Measurements from ENCODE around the gene GPHN. TPM values are rescaled to one million over a fixed set of nuclear protein-coding genes. Genes with fewer than 3 reads are reported as not detected.

Gene GPHN
- total and polyA plus RNA-seq, 2 of the 4 experiments (the other 2 are of a cell fraction) = 8.0 to 8.1 TPM

GRCh38 chr14:67199016-67199415 lies 691.1 kb downstream of the GPHN start:
- Histone ChIP-seq H3K27me3 (ENCODE audit: control insufficient read depth, insufficient read depth, low read length) (no peaks in the 10 kb centered on the region), H3K9me3 (ENCODE audit: control insufficient read depth, insufficient read depth, low read length) (no peaks in the 10 kb centered on the region), H2AK9ac (replicated peaks; ENCODE audit: low read depth, low read length, poor library complexity) (no peak overlapping the region), H3K4ac (ENCODE audit: low read depth, low read length) (no peak overlapping the region), H2BK20ac (ENCODE audit: low read depth, low read length) (no peak overlapping the region), H3K4me2 (ENCODE audit: low read depth, low read length) (no peak overlapping the region), H3K36me3 (ENCODE audit: control insufficient read depth, insufficient read depth, low read length) (no peaks in the 10 kb centered on the region), H2AFZ (replicated peaks; ENCODE audit: low read length, poor library complexity) (no peak overlapping the region), H4K8ac (ENCODE audit: low read depth in 2 of 2, low read length in 2 of 2) (no peak overlapping the region), H2BK120ac (ENCODE audit: low read depth, low read length) (no peak overlapping the region), H3K9ac (ENCODE audit: low read depth, low read length) (no peak overlapping the region), H3K18ac (ENCODE audit: low read depth, low read length) (no peak overlapping the region), H3K14ac (replicated peaks; ENCODE audit: low read depth, low read length) (no peak overlapping the region), H3K79me1 (ENCODE audit: low read depth in 1 of 2, low read length in 2 of 2) (no peaks in the 10 kb centered on the region), H2BK15ac (ENCODE audit: low read depth, low read length) (no peak overlapping the region), H3K56ac (ENCODE audit: extremely low read depth, insufficient read depth, low read length) (no peak overlapping the region), H3K23ac (ENCODE audit: low read depth, low read length) (no peak overlapping the region), H2BK5ac (ENCODE audit: low read depth, low read length, poor library complexity, severe bottlenecking) (no peak overlapping the region), H4K5ac (ENCODE audit: low read depth, low read length) (no peak overlapping the region), H4K20me1 (ENCODE audit: insufficient read depth, low read length) (no peaks in the 10 kb centered on the region), H3K4me1 (ENCODE audit: control insufficient read depth, insufficient read depth, low read length) (no peaks in the 10 kb centered on the region), H3K27ac (ENCODE audit: insufficient read depth, low read length) (no peak overlapping the region), H2AK5ac (ENCODE audit: low read depth, low read length) (no peak overlapping the region), H3K4me3 (ENCODE audit: insufficient read depth, low read depth, low read length) (no peak overlapping the region), H4K91ac (ENCODE audit: insufficient read depth, low read depth, low read length) (no peak overlapping the region), H3K9me1 (ENCODE audit: insufficient read depth, low read length) (no peaks in the 10 kb centered on the region)
- no peak for TF ChIP-seq CTCF (conservative IDR thresholded peaks at IDR 0.05; ENCODE audit: low read depth, low read length)
- no peak for TF ChIP-seq RCOR1 (IDR thresholded peaks at IDR 0.05; ENCODE audit: insufficient replicate concordance, low read length)
- TF ChIP-seq SMC3 (IDR thresholded peaks at IDR 0.05; ENCODE audit: low read depth, low read length) = no peak
- no peak for TF ChIP-seq FOS (IDR thresholded peaks at IDR 0.05; ENCODE audit: low read depth, low read length)
- no peak for TF ChIP-seq CEBPB (IDR thresholded peaks at IDR 0.05; ENCODE audit: low read depth, low read length)
- no peak for TF ChIP-seq ELK1 (IDR thresholded peaks at IDR 0.05; ENCODE audit: borderline replicate concordance, low read depth, low read length)
- no peak for TF ChIP-seq RFX5 (IDR thresholded peaks at IDR 0.05; ENCODE audit: low read depth, low read length)
- no peak for TF ChIP-seq RAD21 (IDR thresholded peaks at IDR 0.05; ENCODE audit: low read length)
- no peak for TF ChIP-seq MAFK (IDR thresholded peaks at IDR 0.05; ENCODE audit: low read depth, low read length)
- TF ChIP-seq MAZ (IDR thresholded peaks at IDR 0.05; ENCODE audit: borderline replicate concordance, low read depth, low read length) = no peak
- no peak for TF ChIP-seq CHD1 (IDR thresholded peaks at IDR 0.05; ENCODE audit: low read depth, low read length)
- no peak for TF ChIP-seq NFE2L2 (IDR thresholded peaks at IDR 0.05; ENCODE audit: low read depth, low read length)
- TF ChIP-seq MXI1 (IDR thresholded peaks at IDR 0.05; ENCODE audit: borderline replicate concordance, low read depth, low read length) = no peak
- DNase-seq (peak; percentile 19), ATAC-seq (ENCODE audit: low read depth) (peak; percentile 29; the same call in 1 of the 2 replicates)
- ChIA-PET POLR2A (ENCODE audit: unreplicated experiment) (no interaction called here), CTCF (no interaction called here)
- intact Hi-C loops (cut with micrococcal nuclease) (no loop called here), in situ Hi-C loops (cut with MboI; ENCODE audit: low sequenced_read_pairs) (no loop called here), dilution Hi-C loops (cut with HindIII; ENCODE audit: low sequenced_read_pairs, unreplicated experiment) (no loop called here)
- WGBS, 2 experiments (ENCODE audit: extremely low coverage in 2 of 2, insufficient read length in 1 of 2) = 92% methylated on average over 4 of the region's 6 CpGs; no CpG with 5 or more reads in 1 of the 2 experiments
- BruUV-seq (replicated peaks) = no TSS peak
